WTC11 (cell line): Measurements from ENCODE around the gene GLG1.

Source experiments
- AR ChIP-seq: fragments of 250-450 bp; sonication (Bioruptor Pico); IDR thresholded peaks from 2 replicates; pipeline ENCODE4 v1.9.0; 2021; ENCODE audit warnings: mild to moderate bottlenecking
- ATF3 ChIP-seq: sonication (generic); formaldehyde crosslinking; conservative IDR thresholded peaks from 2 replicates; pipeline ENCODE4 v1.8.1; 2022; ENCODE audit warnings: mild to moderate bottlenecking, missing genetic modification reagents
- CREB1 ChIP-seq: sonication (generic); formaldehyde crosslinking; IDR thresholded peaks from 2 replicates; pipeline ENCODE4 v1.8.0; 2023; ENCODE audit warnings: mild to moderate bottlenecking, missing genetic modification reagents
- CTCF ChIP-seq: fragments of 200-600 bp; IDR thresholded peaks from 2 replicates; pipeline ENCODE4 v1.8.0; 2022; ENCODE audit warnings: antibody characterized with exemption
- E2F1 ChIP-seq: sonication (generic); formaldehyde crosslinking; IDR thresholded peaks from 2 replicates; pipeline ENCODE4 v1.8.0; 2022; ENCODE audit warnings: mild to moderate bottlenecking, missing genetic modification reagents
- GABPB1 ChIP-seq: sonication (generic); formaldehyde crosslinking; IDR thresholded peaks from 2 replicates; pipeline ENCODE4 v1.8.1; 2023; ENCODE audit warnings: mild to moderate bottlenecking, missing genetic modification reagents
- NR3C1 ChIP-seq: sonication (generic); formaldehyde crosslinking; conservative IDR thresholded peaks from 2 replicates; pipeline ENCODE4 v1.8.1; 2023; ENCODE audit warnings: low read depth, mild to moderate bottlenecking, missing genetic modification reagents
- PRRX2 ChIP-seq: fragments of 250-450 bp; sonication (Bioruptor Pico); IDR thresholded peaks from 2 replicates; pipeline ENCODE4 v1.8.0; 2021; ENCODE audit warnings: mild to moderate bottlenecking
- SMAD4 ChIP-seq: sonication (generic); formaldehyde crosslinking; IDR thresholded peaks from 2 replicates; pipeline ENCODE4 v1.8.0; 2022; ENCODE audit warnings: mild to moderate bottlenecking, missing genetic modification reagents
- SP1 ChIP-seq: sonication (generic); formaldehyde crosslinking; conservative IDR thresholded peaks from 2 replicates; pipeline ENCODE4 v1.8.1; 2022; ENCODE audit warnings: missing genetic modification reagents
- USF1 ChIP-seq: sonication (generic); formaldehyde crosslinking; IDR thresholded peaks from 2 replicates; pipeline ENCODE4 v1.8.0; 2022; ENCODE audit warnings: mild to moderate bottlenecking, missing genetic modification reagents
- ZNF281 ChIP-seq: sonication (generic); formaldehyde crosslinking; IDR thresholded peaks from 2 replicates; pipeline ENCODE4 v1.8.0; 2023; ENCODE audit warnings: mild to moderate bottlenecking, missing genetic modification reagents
- ZNF423 ChIP-seq: fragments of 250-450 bp; sonication (Bioruptor Pico); IDR thresholded peaks from 2 replicates; pipeline ENCODE4 v2.1.2; 2022; ENCODE audit warnings: mild to moderate bottlenecking, moderate library complexity

- TF ChIP-seq CTCF (no peak), CREB1 (CRISPR knock-in tag) (no peak), ZNF281 (CRISPR knock-in tag) (no peak), ATF3 (CRISPR knock-in tag) (no peak), ZNF423 (CRISPR knock-in tag) (no peak), GABPB1 (CRISPR knock-in tag) (no peak), SP1 (CRISPR knock-in tag) (no peak), AR (CRISPR knock-in tag) (no peak), SMAD4 (CRISPR knock-in tag) (no peak), E2F1 (CRISPR knock-in tag) (no peak), NR3C1 (CRISPR knock-in tag) (no peak), USF1 (CRISPR knock-in tag) (no peak), PRRX2 (CRISPR knock-in tag) (no peak)
Measured at GRCh38 chr16:74607962-74608356, 1.0 kb upstream of the GLG1 start.
